Mesendoderm (in vitro differentiated cells): Measurements from ENCODE around the gene ANGPTL8.

Experiments used
- DNase-seq: peaks from one replicate; pipeline ENCODE4 v3.0.0; 2013
- H2AK5ac ChIP-seq: 2 replicates; pipeline ENCODE4 v1.6.1; 2013; ENCODE audit warnings: low read length, inconsistent platforms
- H2BK120ac ChIP-seq: 2 replicates; pipeline ENCODE4 v1.6.1; 2013; ENCODE audit warnings: low read depth, mild to moderate bottlenecking, low read length, moderate library complexity, mixed read lengths
- H2BK15ac ChIP-seq: replicated peaks from 2 replicates; pipeline ENCODE4 v1.6.1; 2013; ENCODE audit warnings: low read depth, mild to moderate bottlenecking, moderate library complexity
- H2BK5ac ChIP-seq: 2 replicates; pipeline ENCODE4 v1.6.1; 2013; ENCODE audit warnings: low read length, inconsistent platforms
- H3K18ac ChIP-seq: 2 replicates; pipeline ENCODE4 v1.6.1; 2013; ENCODE audit warnings: mild to moderate bottlenecking, low read length, mixed read lengths
- H3K23ac ChIP-seq: one replicate; pipeline ENCODE4 v1.6.1; 2013; ENCODE audit warnings: low read length
- H3K27ac ChIP-seq: 2 replicates; pipeline ENCODE4 v1.5.1; 2013; ENCODE audit warnings: low read depth, mild to moderate bottlenecking, inconsistent platforms, low read length, moderate library complexity
- H3K27me3 ChIP-seq: 2 replicates; pipeline ENCODE4 v1.6.1; 2013; ENCODE audit warnings: low read length, control low read depth, mild to moderate bottlenecking, inconsistent platforms; ENCODE audit not compliant: insufficient read depth, poor library complexity
- H3K36me3 ChIP-seq: 2 replicates; pipeline ENCODE4 v1.6.1; 2013; ENCODE audit warnings: low read length, inconsistent platforms; ENCODE audit not compliant: control insufficient read depth, insufficient read depth
- H3K4ac ChIP-seq: one replicate; pipeline ENCODE4 v1.6.1; 2013; ENCODE audit warnings: low read depth, mild to moderate bottlenecking, low read length, moderate library complexity
- H3K4me1 ChIP-seq: 2 replicates; pipeline ENCODE4 v1.6.1; 2013; ENCODE audit warnings: low read depth, low read length, inconsistent platforms; ENCODE audit not compliant: control insufficient read depth
- H3K4me2 ChIP-seq: 2 replicates; pipeline ENCODE4 v1.6.1; 2013; ENCODE audit warnings: low read length
- H3K4me3 ChIP-seq: 2 replicates; pipeline ENCODE4 v1.5.1; 2013; ENCODE audit warnings: mild to moderate bottlenecking, low read length
- H3K56ac ChIP-seq: one replicate; pipeline ENCODE4 v1.6.1; 2013; ENCODE audit warnings: low read length
- H3K79me1 ChIP-seq: 2 replicates; pipeline ENCODE4 v1.6.1; 2013; ENCODE audit warnings: low read length, inconsistent platforms
- H3K79me2 ChIP-seq: 2 replicates; pipeline ENCODE4 v1.6.1; 2013; ENCODE audit warnings: mild to moderate bottlenecking, low read length; ENCODE audit not compliant: control insufficient read depth, insufficient read depth
- H3K9ac ChIP-seq: 2 replicates; pipeline ENCODE4 v1.6.1; 2013; ENCODE audit warnings: low read length, inconsistent platforms
- H4K5ac ChIP-seq: one replicate; pipeline ENCODE4 v1.6.1; 2013; ENCODE audit warnings: low read length
- H4K8ac ChIP-seq: one replicate; pipeline ENCODE4 v1.6.1; 2013; ENCODE audit warnings: low read depth, mild to moderate bottlenecking, control low read depth, low read length, moderate library complexity
- WGBS: extraction: QIAGEN DNeasy Blood & Tissue Kit; methylation state at CpG from one replicate; pipeline ENCODE4 v1.1.7; 2013; ENCODE audit warnings: low lambda C conversion rate, missing lambda C conversion rate; ENCODE audit not compliant: insufficient coverage; ENCODE audit errors: extremely low coverage; 5-methylcytosine and 5-hydroxymethylcytosine counted together

ANGPTL8 gene

DNA sequence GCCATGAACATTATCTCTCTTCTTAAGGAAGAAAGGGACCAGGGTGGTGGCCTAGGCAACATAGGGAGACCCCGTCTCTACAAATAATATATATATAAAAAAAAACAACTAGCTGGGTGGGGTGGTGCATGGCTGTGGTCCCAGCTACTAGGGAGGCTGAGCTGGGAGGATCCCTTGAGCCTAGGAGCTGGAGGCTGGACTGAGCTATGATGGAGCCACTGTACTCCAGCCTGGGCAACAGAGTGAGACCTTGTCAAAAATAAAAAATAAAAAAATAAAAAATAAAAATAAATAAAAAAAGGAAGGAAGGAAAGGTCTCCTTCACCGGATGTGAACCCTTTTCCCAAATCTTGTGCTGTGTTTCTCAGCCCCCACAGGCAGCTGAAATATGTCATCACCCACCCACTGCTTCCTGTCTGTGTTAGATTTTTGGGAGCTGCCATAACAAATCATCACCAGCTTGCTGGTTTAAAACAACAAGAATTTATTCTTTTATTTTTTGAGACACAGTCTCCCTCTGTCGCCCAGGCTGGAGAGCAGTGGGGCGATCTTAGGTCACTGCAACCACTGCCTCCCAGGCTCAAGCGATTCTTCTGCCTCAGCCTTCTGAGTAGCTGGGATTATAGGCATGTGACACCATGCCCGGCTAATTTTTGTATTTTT, 47.0 kb downstream of the ANGPTL8 start:
- Histone ChIP-seq H2AK5ac (no peak overlapping the region), H2BK5ac (no peak overlapping the region), H3K79me2 (no peaks in the 10 kb centered on the region), H2BK15ac (no peak overlapping the region), H3K79me1 (no peaks in the 10 kb centered on the region), H3K23ac (no peak overlapping the region), H3K4me1 (no peaks in the 10 kb centered on the region), H4K8ac (no peak overlapping the region), H3K36me3 (no peaks in the 10 kb centered on the region), H3K18ac (no peak overlapping the region), H2BK120ac (no peak overlapping the region), H3K27me3 (no peaks in the 10 kb centered on the region), H3K4me3 (no peak overlapping the region), H3K9ac (no peak overlapping the region), H4K5ac (no peak overlapping the region), H3K4me2 (no peak overlapping the region), H3K56ac (no peak overlapping the region), H3K27ac (no peak overlapping the region), H3K4ac (no peak overlapping the region)
- no peak for DNase-seq
- no CpG with 5 or more reads among the region's 6 CpGs for WGBS

DNA sequence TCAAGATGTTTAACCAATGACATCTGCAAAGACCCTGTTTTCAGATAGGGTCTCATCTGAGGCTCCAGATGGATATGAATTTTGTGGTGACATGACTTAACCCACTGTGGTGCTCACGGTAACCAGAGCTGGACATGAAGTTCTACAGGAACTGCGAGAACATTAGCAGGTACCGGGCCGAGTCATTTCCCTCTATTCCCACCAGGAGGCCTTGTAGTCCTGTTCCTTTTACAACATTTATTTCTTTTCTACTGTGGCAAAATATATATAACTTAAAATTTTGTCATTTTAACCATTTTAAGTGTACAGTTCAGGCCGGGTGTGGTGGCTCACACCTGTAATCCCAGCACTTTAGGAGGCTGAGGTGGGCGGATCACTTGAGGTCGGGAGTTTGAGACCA, 48.9 kb downstream of the ANGPTL8 start:
- H3K4me1 ChIP-seq: no peaks in the 10 kb centered on the region
- H3K79me1 ChIP-seq: no peaks in the 10 kb centered on the region
- no peak overlapping the region for H3K56ac ChIP-seq
- no peak overlapping the region for H3K9ac ChIP-seq
- H3K4ac ChIP-seq: no peak overlapping the region
- no peaks in the 10 kb centered on the region for H3K36me3 ChIP-seq
- H2BK5ac ChIP-seq: no peak overlapping the region
- no peak overlapping the region for H3K23ac ChIP-seq
- no peaks in the 10 kb centered on the region for H3K79me2 ChIP-seq
- H2AK5ac ChIP-seq: no peak overlapping the region
- H3K4me3 ChIP-seq: no peak overlapping the region
- DNase-seq: no peak
- H4K5ac ChIP-seq: no peak overlapping the region
- no peaks in the 10 kb centered on the region for H3K27me3 ChIP-seq
- H2BK15ac ChIP-seq: no peak overlapping the region
- no peak overlapping the region for H3K4me2 ChIP-seq
- H4K8ac ChIP-seq: no peak overlapping the region
- no peak overlapping the region for H3K18ac ChIP-seq
- no peak overlapping the region for H3K27ac ChIP-seq
- no peak overlapping the region for H2BK120ac ChIP-seq
- no CpG with 5 or more reads among the region's 7 CpGs for WGBS

DNA sequence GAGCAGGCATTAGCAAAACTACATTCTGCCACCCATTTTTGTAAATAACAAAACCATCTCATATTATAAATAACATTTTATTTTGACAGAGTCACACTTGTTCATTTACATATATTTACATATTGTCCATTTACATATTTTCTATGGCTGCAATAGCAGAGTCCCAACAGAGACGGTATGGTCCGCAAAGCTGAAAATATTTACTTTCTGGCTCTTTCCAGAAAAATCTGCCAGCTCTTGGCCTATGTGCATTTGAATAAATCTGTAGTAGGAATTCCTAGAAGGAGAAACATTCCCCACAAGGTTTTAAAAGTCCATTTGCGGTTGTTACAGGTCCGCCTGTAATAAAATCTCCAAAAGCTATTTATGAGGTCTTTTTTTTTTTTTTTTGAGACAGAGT, 50.8 kb downstream of the ANGPTL8 start:
- no peaks in the 10 kb centered on the region for H3K27me3 ChIP-seq
- H3K36me3 ChIP-seq: no peaks in the 10 kb centered on the region
- no peak overlapping the region for H4K5ac ChIP-seq
- H3K23ac ChIP-seq: no peak overlapping the region
- H3K4me1 ChIP-seq: peaks cover 2% of the 10 kb centered on the region
- no peak overlapping the region for H2BK5ac ChIP-seq
- no peak overlapping the region for H3K18ac ChIP-seq
- H3K4ac ChIP-seq: no peak overlapping the region
- H2BK15ac ChIP-seq: no peak overlapping the region
- DNase-seq: no peak
- H2AK5ac ChIP-seq: no peak overlapping the region
- H3K79me1 ChIP-seq: no peaks in the 10 kb centered on the region
- H3K79me2 ChIP-seq: no peaks in the 10 kb centered on the region
- no peak overlapping the region for H3K4me3 ChIP-seq
- H2BK120ac ChIP-seq: no peak overlapping the region
- no peak overlapping the region for H3K27ac ChIP-seq
- H3K9ac ChIP-seq: no peak overlapping the region
- no peak overlapping the region for H4K8ac ChIP-seq
- H3K4me2 ChIP-seq: no peak overlapping the region
- WGBS: no CpG with 5 or more reads among the region's 4 CpGs
- no peak overlapping the region for H3K56ac ChIP-seq

DNA sequence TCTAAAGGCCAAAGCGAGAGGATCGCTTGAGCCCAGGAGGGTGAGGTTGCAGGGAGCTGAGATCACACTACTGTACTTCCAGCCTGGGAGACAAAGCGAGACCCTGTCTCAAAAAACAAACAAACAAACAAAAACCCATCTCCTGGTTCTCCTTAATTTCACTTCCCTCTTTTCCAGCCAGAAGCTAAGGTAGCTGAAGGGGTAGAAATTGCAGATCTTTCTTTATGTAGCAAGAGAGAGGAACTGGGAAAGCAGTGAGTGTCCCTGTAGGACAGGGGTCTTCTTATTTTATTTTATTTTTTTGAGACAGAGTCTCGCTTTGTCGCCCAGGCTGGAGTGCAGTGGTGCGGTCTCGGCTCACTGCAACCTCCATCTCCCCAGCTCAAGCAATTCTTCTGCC, 52.0 kb downstream of the ANGPTL8 start:
- H3K4me1 ChIP-seq: peaks cover 2% of the 10 kb centered on the region
- no peak overlapping the region for H2BK15ac ChIP-seq
- no peak overlapping the region for H3K9ac ChIP-seq
- no peaks in the 10 kb centered on the region for H3K27me3 ChIP-seq
- H3K36me3 ChIP-seq: no peaks in the 10 kb centered on the region
- H2BK120ac ChIP-seq: no peak overlapping the region
- H3K18ac ChIP-seq: no peak overlapping the region
- H4K8ac ChIP-seq: no peak overlapping the region
- no peak overlapping the region for H3K23ac ChIP-seq
- no peak overlapping the region for H3K4me3 ChIP-seq
- no peak overlapping the region for H3K27ac ChIP-seq
- DNase-seq: no peak
- no CpG with 5 or more reads among the region's 7 CpGs for WGBS
- no peak overlapping the region for H2BK5ac ChIP-seq
- H3K4ac ChIP-seq: no peak overlapping the region
- H3K4me2 ChIP-seq: no peak overlapping the region
- H2AK5ac ChIP-seq: no peak overlapping the region
- no peaks in the 10 kb centered on the region for H3K79me1 ChIP-seq
- no peak overlapping the region for H4K5ac ChIP-seq
- no peak overlapping the region for H3K56ac ChIP-seq
- H3K79me2 ChIP-seq: no peaks in the 10 kb centered on the region
